AG09309 (cell line): ENCODE results near the gene FAM193B.
A peak's percentile ranks its signal among the peaks of the same experiment; 100 is the strongest.

Experiments
- DNase-seq: peaks from one replicate; pipeline ENCODE4 v3.0.0-alpha.2; 2010; ENCODE audit warnings: low read depth
- H3K4me3 ChIP-seq: 2 replicates; pipeline ENCODE4 v1.5.1; 2011; ENCODE audit warnings: mild to moderate bottlenecking, low read depth, low read length, moderate library complexity; ENCODE audit not compliant: control insufficient read depth
- CTCF ChIP-seq: IDR thresholded peaks from 2 replicates; pipeline ENCODE4 v1.5.1; 2011; ENCODE audit warnings: mild to moderate bottlenecking, low read depth, low read length, inconsistent platforms; ENCODE audit not compliant: insufficient read depth, control insufficient read depth; ENCODE audit errors: missing control alignments

The FAM193B gene

GRCh38 chr5:177554474-177555111, at the start of gene FAM193B:
FAM193B (minus strand) TSS chr5:177554563; CDS start chr5:177554458, 105 bp downstream.
- peak within 1 kb of the TSS; percentile 98 for H3K4me3 ChIP-seq
- peak; percentile 49 for DNase-seq
- TF ChIP-seq CTCF = no peak

- TF ChIP-seq CTCF = no peak
- no peak overlapping the region for H3K4me3 ChIP-seq
- no peak for DNase-seq
These were observed 49.8 kb upstream of the FAM193B start for GRCh38 chr5:177604116-177604521.

DNA sequence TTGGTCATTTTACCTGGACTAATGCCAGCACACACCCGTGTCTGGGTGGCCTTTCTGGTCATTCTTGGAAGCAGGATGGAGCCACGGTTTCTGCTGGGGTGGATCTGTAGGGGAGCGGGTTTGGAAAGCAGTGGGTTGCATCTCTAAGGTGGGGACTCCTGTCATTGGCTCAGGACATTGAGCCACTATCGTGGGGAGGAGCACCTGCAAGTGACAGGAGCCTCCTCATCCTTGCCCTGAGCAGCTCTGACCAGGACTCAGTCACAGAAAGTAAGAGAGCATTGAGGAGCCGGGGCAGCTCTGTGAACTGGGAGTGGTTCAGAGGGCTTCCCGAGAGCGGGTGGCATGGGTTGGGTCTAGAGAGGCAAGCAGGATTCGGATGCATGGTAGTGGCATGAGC, 49.3 kb upstream of the FAM193B start:
- H3K4me3 ChIP-seq = no peak overlapping the region
- no peak for TF ChIP-seq CTCF
- no peak for DNase-seq

DNA sequence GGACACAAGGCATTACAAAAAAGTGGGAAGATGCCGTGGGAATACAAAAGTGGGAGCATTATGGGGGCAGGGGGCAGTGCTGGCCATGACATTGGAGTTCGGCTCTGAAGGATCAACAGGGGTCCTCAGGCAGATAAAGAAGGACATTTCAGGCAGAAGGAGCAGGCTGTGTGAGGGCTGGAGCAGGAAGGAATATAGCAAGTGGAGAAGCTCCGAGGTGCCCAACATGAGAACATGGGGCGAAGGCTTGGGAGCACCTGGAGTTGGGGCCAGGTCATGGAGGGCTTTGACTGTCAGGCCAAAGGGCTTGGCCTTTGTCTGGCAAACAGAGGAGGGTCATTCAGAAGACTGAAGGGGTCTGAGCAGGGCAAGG, 48.1 kb upstream of the FAM193B start:
- no peak for DNase-seq
- no peak overlapping the region for H3K4me3 ChIP-seq
- TF ChIP-seq CTCF = no peak

GRCh38 chr5:177601577-177602457, 47.5 kb upstream of the FAM193B start:
- no peak overlapping the region for H3K4me3 ChIP-seq
- no peak for TF ChIP-seq CTCF
- no peak for DNase-seq

- no peak for TF ChIP-seq CTCF
- no peak for DNase-seq
- peak overlapping the region; percentile 83; the same call in 1 of the 2 replicates for H3K4me3 ChIP-seq
These were observed 46.8 kb upstream of the FAM193B start for GRCh38 chr5:177601126-177601525.
